CD4-positive, CD25-positive, alpha-beta regulatory T cell (primary cell): ENCODE measurements around the gene DHX15. TPM values are rescaled to one million over a fixed set of nuclear protein-coding genes. Genes with fewer than 3 reads are reported as not detected.

Experiments used
- ATAC-seq, 2 donors: fragments of 150-1000 bp; cut with Tn5 transposase; one replicate each; pipeline ENCODE4 v1.10.0; 2021; ENCODE audit warnings: low read depth in 2 of 2, moderate number of reproducible peaks in 2 of 2, moderate library complexity in 1 of 2
- DNase-seq, 3 donors: peaks; one replicate each; pipeline versions ENCODE4 v3.0.0 to v3.0.0-alpha.2; 2012 to 2022; ENCODE audit warnings: mixed read lengths in 1 of 3
- H3K27ac ChIP-seq: one replicate; pipeline ENCODE4 v1.7.0; 2013; ENCODE audit warnings: mild to moderate bottlenecking, low read length; ENCODE audit not compliant: insufficient read depth, poor library complexity, severe bottlenecking
- H3K27me3 ChIP-seq: one replicate; pipeline ENCODE4 v1.7.0; 2013; ENCODE audit warnings: low read length; ENCODE audit not compliant: control insufficient read depth, insufficient read depth
- H3K36me3 ChIP-seq: one replicate; pipeline ENCODE4 v1.7.0; 2013; ENCODE audit warnings: mild to moderate bottlenecking, low read length, moderate library complexity; ENCODE audit not compliant: control insufficient read depth, insufficient read depth
- H3K4me1 ChIP-seq: 2 replicates; pipeline ENCODE4 v1.7.0; 2013; ENCODE audit warnings: mild to moderate bottlenecking, low read length; ENCODE audit not compliant: insufficient read depth, control insufficient read depth, poor library complexity, severe bottlenecking
- H3K4me3 ChIP-seq: one replicate; pipeline ENCODE4 v1.7.0; 2013; ENCODE audit warnings: low read depth, mild to moderate bottlenecking, low read length, moderate library complexity
- H3K9me3 ChIP-seq, 2 experiments: 1 replicate in 1 of 2; 2 replicates in 1 of 2; pipeline ENCODE4 v1.7.0; 2013; ENCODE audit warnings: low read length in 2 of 2, mild to moderate bottlenecking in 1 of 2, moderate library complexity in 1 of 2; ENCODE audit not compliant: control insufficient read depth in 2 of 2
- H3K27ac Mint-ChIP-seq, 3 donors: one replicate each; pipeline ENCODE4 v1.8.0; 2020 to 2022; ENCODE audit warnings: mild to moderate bottlenecking in 3 of 3, mixed read lengths in 3 of 3, moderate library complexity in 2 of 3
- H3K27me3 Mint-ChIP-seq: one replicate; pipeline ENCODE4 v1.8.0; 2022; ENCODE audit warnings: mild to moderate bottlenecking, mixed read lengths
- H3K36me3 Mint-ChIP-seq: one replicate; pipeline ENCODE4 v1.8.0; 2020; ENCODE audit warnings: mixed read lengths
- H3K4me1 Mint-ChIP-seq, 4 donors: one replicate each; pipeline ENCODE4 v1.8.0; 2020 to 2022; ENCODE audit warnings: mixed read lengths in 4 of 4, mild to moderate bottlenecking in 1 of 4
- H3K4me3 Mint-ChIP-seq, 4 donors: one replicate each; pipeline ENCODE4 v1.8.0; 2020 to 2022; ENCODE audit warnings: mild to moderate bottlenecking in 4 of 4, mixed read lengths in 4 of 4, moderate library complexity in 3 of 4
- H3K9me3 Mint-ChIP-seq, 7 donors: one replicate each; pipeline ENCODE4 v1.8.0; 2020 to 2022; ENCODE audit warnings: mixed read lengths in 7 of 7, mild to moderate bottlenecking in 3 of 7, moderate library complexity in 2 of 7
- polyA plus RNA-seq, 4 donors: library from polyadenylated mRNA; unstranded; fragments of 300-500 nt; fragmentation: Illumina TruSeq; gene quantifications; one replicate each; pipeline ENCODE4 v1.2.3, GENCODE V29; 2021
- total RNA-seq: library from RNA; stranded (reverse); gene quantifications from one replicate; pipeline ENCODE4 v1.2.3, GENCODE V29; 2022

DHX15 gene
- total and polyA plus RNA-seq, 5 donors from 2014 or later, result 43.2 to 169 (median 50.7) TPM

DNA sequence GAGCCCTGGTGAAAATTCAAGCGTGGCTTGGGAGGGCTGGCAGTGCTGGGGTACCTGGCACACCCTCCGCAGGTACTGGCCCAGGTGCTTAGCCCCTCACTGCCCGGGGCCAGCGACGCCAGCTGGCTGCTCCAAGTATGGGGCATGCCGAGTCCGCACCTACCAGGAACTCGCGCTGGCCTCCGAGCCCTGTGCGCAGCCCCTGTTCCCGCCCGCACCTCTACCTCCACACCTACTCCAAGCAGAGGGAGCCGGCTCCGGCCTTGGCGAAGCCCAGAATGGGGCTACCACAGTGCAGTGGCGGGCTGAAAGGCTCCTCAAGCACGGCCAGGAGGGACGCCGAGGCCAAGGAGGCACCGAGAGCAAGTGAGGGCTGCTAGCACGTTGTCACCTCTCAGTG, 14.9 kb upstream of the DHX15 start:
- ATAC-seq (no peak), DNase-seq (no peak)
- Mint-ChIP-seq H3K4me3 (no peak overlapping the region), H3K27me3 (peaks cover 17% of the 10 kb centered on the region), H3K9me3 (peaks cover 0 to 3% (median 1%) of the 10 kb centered on the region in 7 donors), H3K36me3 (no peaks in the 10 kb centered on the region), H3K27ac (no peak overlapping the region), H3K4me1 (no peaks in the 10 kb centered on the region)
- Histone ChIP-seq H3K4me1 (no peaks in the 10 kb centered on the region), H3K4me3 (no peak overlapping the region), H3K27me3 (peaks cover 10% of the 10 kb centered on the region), H3K9me3 (no peaks in the 10 kb centered on the region), H3K27ac (no peak overlapping the region), H3K36me3 (no peaks in the 10 kb centered on the region)

DNA sequence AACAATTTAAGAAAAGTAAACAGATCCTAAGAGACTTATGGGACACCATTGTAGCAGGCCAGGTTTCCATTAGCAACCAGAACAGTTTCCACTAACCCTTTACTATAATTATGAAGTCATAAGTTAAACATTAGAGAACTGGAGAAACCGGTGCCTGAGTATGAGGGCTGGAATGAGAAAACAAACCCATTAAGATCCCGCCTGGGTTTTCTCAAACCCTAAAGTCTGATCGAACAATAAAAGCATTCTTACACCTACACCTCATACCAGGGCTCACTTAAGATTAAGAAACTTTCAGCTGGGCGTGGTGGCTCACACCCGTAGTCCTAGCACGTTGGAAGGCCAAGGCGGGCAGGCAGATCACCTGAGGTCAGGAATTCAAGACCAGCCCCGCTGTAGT, 13.7 kb upstream of the DHX15 start:
- H3K4me1 Mint-ChIP-seq, result no peaks in the 10 kb centered on the region
- Histone ChIP-seq H3K27ac (no peak overlapping the region), H3K36me3 (no peaks in the 10 kb centered on the region), H3K27me3 (peaks cover 14% of the 10 kb centered on the region), H3K4me1 (no peaks in the 10 kb centered on the region), H3K9me3 (no peaks in the 10 kb centered on the region), H3K4me3 (no peak overlapping the region)
- no peak overlapping the region for H3K27ac Mint-ChIP-seq
- H3K4me3 Mint-ChIP-seq, result no peak overlapping the region
- ATAC-seq (no peak), DNase-seq (no peak)
- H3K9me3 Mint-ChIP-seq, result peaks cover 0 to 3% (median 1%) of the 10 kb centered on the region in 7 donors
- H3K36me3 Mint-ChIP-seq, result no peaks in the 10 kb centered on the region
- peaks cover 24% of the 10 kb centered on the region for H3K27me3 Mint-ChIP-seq

DNA sequence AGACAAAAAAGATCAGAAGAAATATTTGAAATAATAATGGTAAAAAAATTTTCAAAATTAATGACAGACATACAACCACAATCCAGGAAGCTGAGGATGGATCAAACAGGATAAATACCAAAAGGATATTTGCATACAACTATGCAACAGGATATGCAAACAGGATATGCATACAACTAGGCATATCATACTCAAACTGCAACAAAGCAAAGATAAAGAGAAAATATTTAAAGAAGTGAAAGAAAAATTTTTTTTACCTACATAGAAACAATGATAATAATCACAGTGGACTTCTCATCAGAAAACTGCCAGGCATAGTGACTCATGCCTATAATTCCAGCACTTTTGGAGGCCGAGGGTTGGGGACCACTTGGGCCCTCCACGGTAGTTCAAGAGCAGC, 11.3 kb upstream of the DHX15 start:
- H3K27me3 ChIP-seq, result peaks cover 20% of the 10 kb centered on the region
- no peaks in the 10 kb centered on the region for H3K4me1 ChIP-seq
- H3K4me1 Mint-ChIP-seq, result no peaks in the 10 kb centered on the region
- no peaks in the 10 kb centered on the region for H3K36me3 ChIP-seq
- ATAC-seq (no peak), DNase-seq (no peak)
- peak overlapping the region in 1 of 3 donors; percentile 43 for H3K27ac Mint-ChIP-seq
- peaks cover 0 to 17% (median 9%) of the 10 kb centered on the region in 7 donors for H3K9me3 Mint-ChIP-seq
- H3K4me3 ChIP-seq, result no peak overlapping the region
- no peak overlapping the region for H3K4me3 Mint-ChIP-seq
- peaks cover 9% of the 10 kb centered on the region in 2 experiments for H3K9me3 ChIP-seq
- peaks cover 2% of the 10 kb centered on the region for H3K36me3 Mint-ChIP-seq
- no peak overlapping the region for H3K27ac ChIP-seq
- H3K27me3 Mint-ChIP-seq, result peaks cover 17% of the 10 kb centered on the region

DNA sequence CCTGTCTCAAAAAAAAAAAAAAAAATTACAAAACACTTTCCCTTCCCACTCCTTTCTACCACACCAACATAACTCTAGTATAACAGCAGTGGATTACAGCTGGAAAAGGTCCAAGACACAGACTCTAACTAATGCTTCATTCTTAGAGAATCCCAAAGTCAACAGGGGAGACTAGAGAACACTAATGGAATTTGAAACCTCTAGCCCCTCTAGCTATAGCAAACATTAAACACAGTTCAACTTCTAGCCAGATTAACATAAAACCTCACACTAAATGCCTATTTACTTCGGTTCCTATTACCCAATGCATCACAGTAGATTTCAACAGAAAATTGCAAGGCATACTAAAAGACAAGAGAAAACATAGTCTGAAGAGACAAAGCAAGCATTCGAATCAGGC, 10.5 kb upstream of the DHX15 start:
- no peak overlapping the region for H3K27ac ChIP-seq
- no peaks in the 10 kb centered on the region for H3K4me1 ChIP-seq
- Mint-ChIP-seq H3K9me3 (peaks cover 4 to 25% (median 9%) of the 10 kb centered on the region in 7 donors), H3K4me3 (no peak overlapping the region), H3K36me3 (peaks cover 3% of the 10 kb centered on the region), H3K27me3 (peaks cover 18% of the 10 kb centered on the region), H3K27ac (no peak overlapping the region), H3K4me1 (no peaks in the 10 kb centered on the region)
- no peak for DNase-seq
- H3K4me3 ChIP-seq, result no peak overlapping the region
- H3K27me3 ChIP-seq, result peaks cover 26% of the 10 kb centered on the region
- ATAC-seq, result no peak
- no peaks in the 10 kb centered on the region for H3K36me3 ChIP-seq
- peaks cover 16 to 17% of the 10 kb centered on the region in 2 experiments for H3K9me3 ChIP-seq

DNA sequence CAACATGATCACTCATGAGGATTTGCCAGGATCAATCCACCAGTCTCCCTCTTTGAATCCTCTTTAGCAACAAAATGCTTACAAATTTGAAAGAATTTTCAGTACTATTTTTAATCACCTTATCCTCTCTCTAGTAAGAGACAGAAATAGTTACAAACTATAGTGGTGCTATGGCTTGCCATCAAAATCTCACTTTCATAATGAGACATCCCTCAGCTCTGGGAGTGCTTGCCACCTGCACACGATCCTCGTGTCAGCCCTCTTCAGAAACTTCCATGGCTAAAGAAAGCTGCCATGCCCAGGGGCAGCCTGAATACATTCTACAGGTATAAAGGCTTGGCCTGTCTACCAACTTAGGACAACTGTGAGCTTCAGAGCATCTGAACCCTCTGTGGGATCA, 5.1 kb upstream of the DHX15 start:
- Histone ChIP-seq H3K27ac (no peak overlapping the region), H3K9me3 (peaks cover 20 to 23% of the 10 kb centered on the region in 2 experiments), H3K36me3 (no peaks in the 10 kb centered on the region), H3K4me1 (peaks cover 4% of the 10 kb centered on the region), H3K27me3 (peaks cover 26% of the 10 kb centered on the region), H3K4me3 (no peak overlapping the region)
- no peak overlapping the region for H3K27ac Mint-ChIP-seq
- H3K36me3 Mint-ChIP-seq, result peaks cover 3% of the 10 kb centered on the region
- H3K9me3 Mint-ChIP-seq, result peaks cover 4 to 26% (median 12%) of the 10 kb centered on the region in 7 donors
- no peak overlapping the region for H3K4me3 Mint-ChIP-seq
- ATAC-seq, result no peak
- peak in 1 of 3 donors; percentile 7 for DNase-seq
- H3K4me1 Mint-ChIP-seq, result peaks cover 0 to 7% (median 3%) of the 10 kb centered on the region in 4 donors
- H3K27me3 Mint-ChIP-seq, result peaks cover 16% of the 10 kb centered on the region

DNA sequence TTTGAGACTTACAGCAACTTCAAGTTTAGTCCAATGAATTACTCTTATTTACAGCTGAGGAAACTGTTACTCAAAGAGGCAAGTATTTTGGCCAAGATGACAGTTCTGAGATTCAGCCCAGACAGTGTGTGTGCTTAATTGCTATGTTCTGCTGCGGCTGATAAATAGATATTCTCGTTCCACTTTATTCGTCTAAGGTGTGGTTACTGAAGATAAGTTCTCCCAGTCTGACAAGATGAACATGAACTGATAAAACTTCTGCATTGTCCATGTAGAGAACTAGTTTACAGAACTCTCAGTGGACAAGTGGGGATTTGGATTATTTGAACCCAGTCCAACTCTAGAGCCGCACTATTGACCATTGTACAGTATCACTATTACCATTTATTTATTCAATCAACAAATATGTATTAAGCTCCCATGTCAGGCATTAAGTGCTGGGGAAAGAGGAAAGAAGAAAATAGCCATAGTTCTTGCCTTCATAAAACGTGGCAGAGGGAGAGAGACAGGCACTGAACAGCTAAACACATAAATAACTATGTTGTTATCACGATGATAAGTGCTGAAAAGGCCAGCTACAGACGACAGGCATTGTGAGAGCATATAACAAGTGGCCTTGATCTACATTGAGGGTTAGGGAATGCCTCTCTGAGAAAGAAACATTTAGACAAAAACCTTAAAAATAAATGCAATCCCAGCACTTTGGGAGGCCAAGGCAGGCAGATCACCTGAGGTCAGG, 4.0 kb upstream of the DHX15 start:
- H3K27ac Mint-ChIP-seq, result no peak overlapping the region
- peak overlapping the region in 2 of 4 donors; percentile 13 to 43 for H3K4me3 Mint-ChIP-seq
- Histone ChIP-seq H3K27me3 (peaks cover 24% of the 10 kb centered on the region), H3K9me3 (peaks cover 20 to 23% of the 10 kb centered on the region in 2 experiments), H3K27ac (no peak overlapping the region), H3K4me1 (peaks cover 4% of the 10 kb centered on the region), H3K36me3 (no peaks in the 10 kb centered on the region), H3K4me3 (no peak overlapping the region)
- H3K4me1 Mint-ChIP-seq, result peaks cover 0 to 13% (median 3%) of the 10 kb centered on the region in 4 donors
- peaks cover 3% of the 10 kb centered on the region for H3K36me3 Mint-ChIP-seq
- no peak for ATAC-seq
- DNase-seq, result no peak
- peaks cover 4 to 26% (median 12%) of the 10 kb centered on the region in 7 donors for H3K9me3 Mint-ChIP-seq
- peaks cover 10% of the 10 kb centered on the region for H3K27me3 Mint-ChIP-seq

DNA sequence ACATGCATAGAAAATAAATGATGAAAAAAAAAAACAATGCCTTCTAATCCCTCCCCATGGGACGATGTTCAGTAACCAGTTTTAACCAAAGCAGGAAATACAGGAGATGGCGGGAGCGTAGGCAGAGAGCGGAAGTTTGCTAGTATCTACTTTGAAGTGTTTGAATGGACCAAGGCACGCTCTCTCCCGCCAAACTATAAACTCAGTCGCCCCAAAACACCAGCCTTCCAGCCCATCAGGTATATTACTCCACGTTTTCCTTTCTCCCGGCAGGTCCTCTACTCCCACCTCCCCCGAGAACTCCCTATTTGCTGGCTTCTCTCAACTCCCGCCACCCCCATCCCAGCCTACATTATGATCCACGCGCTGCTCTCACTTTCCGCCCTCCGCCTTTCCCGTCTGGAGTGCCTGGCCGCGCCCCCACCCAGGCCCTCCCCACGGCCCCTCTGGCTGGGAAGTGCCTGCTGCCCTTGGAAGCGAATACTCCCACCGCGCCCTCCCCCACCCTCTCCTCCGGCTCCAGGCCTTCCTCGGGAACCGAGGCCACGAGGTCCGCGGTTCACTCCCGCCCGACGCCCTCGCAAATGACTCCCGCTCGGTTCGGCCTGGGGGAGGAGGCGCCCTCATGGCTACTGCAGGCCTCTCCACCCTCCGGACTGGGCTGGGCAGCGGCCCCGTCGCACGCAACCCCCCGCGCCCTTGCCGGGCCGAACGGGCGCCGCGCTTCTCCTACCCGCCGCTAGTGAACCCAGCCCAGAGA, 723 bp downstream of the DHX15 start:
- H3K4me3 Mint-ChIP-seq, result peak overlapping the region; percentile 93 to 100 (median 98)
- H3K27me3 ChIP-seq, result no peaks in the 10 kb centered on the region
- H3K36me3 ChIP-seq, result no peaks in the 10 kb centered on the region
- peaks cover 34% of the 10 kb centered on the region for H3K4me1 ChIP-seq
- H3K36me3 Mint-ChIP-seq, result peaks cover 6% of the 10 kb centered on the region
- DNase-seq, result peak; percentile 41 to 72 (median 42)
- peaks cover 0 to 4% (median 2%) of the 10 kb centered on the region in 7 donors for H3K9me3 Mint-ChIP-seq
- H3K27ac ChIP-seq, result peak overlapping the region; percentile 97
- no peaks in the 10 kb centered on the region for H3K27me3 Mint-ChIP-seq
- H3K27ac Mint-ChIP-seq, result peak overlapping the region; percentile 95 to 97 (median 96)
- H3K4me3 ChIP-seq, result peak overlapping the region; percentile 93
- ATAC-seq, result peak; percentile 1 to 2
- no peaks in the 10 kb centered on the region for H3K9me3 ChIP-seq
- H3K4me1 Mint-ChIP-seq, result peaks cover 14 to 53% (median 39%) of the 10 kb centered on the region in 4 donors
